ENCODE data around the gene YLPM1. TPM values are rescaled to one million over a fixed set of nuclear protein-coding genes. Genes with fewer than 3 reads are reported as not detected.

Gene YLPM1
- polyA plus RNA-seq, 3 donors: 2.9 to 19.2 (median 6.2) TPM

GRCh38 chr14:74739293-74740030 lies 23.7 kb upstream of the YLPM1 start:
- no peak overlapping the region for H3K4me2 ChIP-seq (replicated peaks; ENCODE audit: extremely low read depth, low read length, poor library complexity, severe bottlenecking)
- no peak overlapping the region for H3K4me3 Mint-ChIP-seq
- H3K36me3 Mint-ChIP-seq: peaks cover 40 to 44% of the 10 kb centered on the region in 2 donors
- peaks cover 0 to 2% (median 2%) of the 10 kb centered on the region in 3 donors for H3K27me3 Mint-ChIP-seq (ENCODE audit: low read depth in 3 of 3)
- no peak for TF ChIP-seq CTCF (IDR thresholded peaks at IDR 0.05)
- peaks cover 0 to 9% (median 0%) of the 10 kb centered on the region in 7 donors for H3K9me3 Mint-ChIP-seq
- H3K9ac ChIP-seq (ENCODE audit: insufficient read depth, low read length, poor library complexity, severe bottlenecking): no peak overlapping the region
- no peaks in the 10 kb centered on the region for H4K20me1 ChIP-seq (ENCODE audit: insufficient read depth, low read length)
- no peaks in the 10 kb centered on the region for H3K4me1 ChIP-seq (ENCODE audit: control insufficient read depth in 1 of 2, insufficient read depth in 2 of 2, low read length in 2 of 2)
- H3K79me2 ChIP-seq (ENCODE audit: insufficient read depth, low read length): no peaks in the 10 kb centered on the region
- H3K27ac ChIP-seq (ENCODE audit: low read depth in 1 of 2, low read length in 2 of 2): no peak overlapping the region
- H3K27ac Mint-ChIP-seq: peak overlapping the region in 1 of 7 donors; percentile 9
- intact Hi-C loops (cut with micrococcal nuclease): no loop called here
- no peak for DNase-seq
- no peaks in the 10 kb centered on the region for H3K9me3 ChIP-seq (replicated peaks in 1 of 2; ENCODE audit: control insufficient read depth in 1 of 2, insufficient read depth in 1 of 2, low read length in 2 of 2)
- H2AFZ ChIP-seq (ENCODE audit: insufficient read depth, low read depth, low read length, poor library complexity, severe bottlenecking): no peak overlapping the region
- no peaks in the 10 kb centered on the region for H3K27me3 ChIP-seq (ENCODE audit: control insufficient read depth in 2 of 2, insufficient read depth in 2 of 2, low read length in 2 of 2)
- no peak overlapping the region for H3K4me3 ChIP-seq (replicated peaks in 1 of 3; ENCODE audit: low read depth in 2 of 3, low read length in 3 of 3)
- H3K36me3 ChIP-seq (replicated peaks in 1 of 2; ENCODE audit: control insufficient read depth in 1 of 2, insufficient read depth in 2 of 2, low read length in 2 of 2): peaks cover 28 to 53% of the 10 kb centered on the region in 2 donors
- no peaks in the 10 kb centered on the region for H3K4me1 Mint-ChIP-seq
- WGBS (ENCODE audit: insufficient coverage): 100% methylated on average over 4 of the region's 8 CpGs

GRCh38 chr14:74747237-74747636 lies 15.9 kb upstream of the YLPM1 start:
- H3K4me2 ChIP-seq (replicated peaks; ENCODE audit: extremely low read depth, low read length, poor library complexity, severe bottlenecking): no peak overlapping the region
- H3K27me3 ChIP-seq (ENCODE audit: control insufficient read depth in 2 of 2, insufficient read depth in 2 of 2, low read length in 2 of 2): no peaks in the 10 kb centered on the region
- H3K27ac Mint-ChIP-seq: no peak overlapping the region
- no peak for TF ChIP-seq CTCF (IDR thresholded peaks at IDR 0.05)
- no peak for DNase-seq
- intact Hi-C loops (cut with micrococcal nuclease): no loop called here
- no peaks in the 10 kb centered on the region for H3K4me1 Mint-ChIP-seq
- H3K36me3 Mint-ChIP-seq: peaks cover 0 to 3% of the 10 kb centered on the region in 2 donors
- H3K9me3 Mint-ChIP-seq: peaks cover 4 to 13% (median 7%) of the 10 kb centered on the region in 7 donors
- no peaks in the 10 kb centered on the region for H3K36me3 ChIP-seq (replicated peaks in 1 of 2; ENCODE audit: control insufficient read depth in 1 of 2, insufficient read depth in 2 of 2, low read length in 2 of 2)
- H3K4me3 ChIP-seq (replicated peaks in 1 of 3; ENCODE audit: low read depth in 2 of 3, low read length in 3 of 3): no peak overlapping the region
- H3K27ac ChIP-seq (ENCODE audit: low read depth in 1 of 2, low read length in 2 of 2): no peak overlapping the region
- no peaks in the 10 kb centered on the region for H3K79me2 ChIP-seq (ENCODE audit: insufficient read depth, low read length)
- H3K9ac ChIP-seq (ENCODE audit: insufficient read depth, low read length, poor library complexity, severe bottlenecking): no peak overlapping the region
- no peak overlapping the region for H2AFZ ChIP-seq (ENCODE audit: insufficient read depth, low read depth, low read length, poor library complexity, severe bottlenecking)
- WGBS (ENCODE audit: insufficient coverage): no CpG with 5 or more reads among the region's 2 CpGs
- H3K4me3 Mint-ChIP-seq: no peak overlapping the region
- no peaks in the 10 kb centered on the region for H3K4me1 ChIP-seq (ENCODE audit: control insufficient read depth in 1 of 2, insufficient read depth in 2 of 2, low read length in 2 of 2)
- H3K27me3 Mint-ChIP-seq (ENCODE audit: low read depth in 3 of 3): peaks cover 0 to 4% (median 2%) of the 10 kb centered on the region in 3 donors
- H3K9me3 ChIP-seq (replicated peaks in 1 of 2; ENCODE audit: control insufficient read depth in 1 of 2, insufficient read depth in 1 of 2, low read length in 2 of 2): peaks cover 0 to 6% of the 10 kb centered on the region in 2 donors
- no peaks in the 10 kb centered on the region for H4K20me1 ChIP-seq (ENCODE audit: insufficient read depth, low read length)
